Gastroesophageal sphincter (tissue), 3 donors: ENCODE measurements around the gene KANSL2.

Source experiments
- CTCF ChIP-seq, 4 experiments: fragments of 200-600 bp in 2 of 4; fragments of 450-650 bp in 2 of 4; sonication (generic) in 1 of 4; IDR thresholded peaks; one replicate each; pipeline ENCODE4 v1.5.1; 2017 to 2019; ENCODE audit warnings: antibody characterized with exemption in 4 of 4, mild to moderate bottlenecking in 2 of 4, moderate library complexity in 2 of 4
- POLR2A ChIP-seq, 2 donors: fragments of 450-650 bp; IDR thresholded peaks; one replicate each; pipeline ENCODE4 v1.6.1; 2017; ENCODE audit warnings: antibody characterized with exemption in 2 of 2, mild to moderate bottlenecking in 2 of 2, moderate library complexity in 1 of 2
- POLR2AphosphoS5 ChIP-seq: sonication (generic); formaldehyde crosslinking; IDR thresholded peaks from one replicate; pipeline ENCODE4 v1.6.1; 2017; ENCODE audit warnings: antibody characterized with exemption

- TF ChIP-seq POLR2A (IDR thresholded peaks at IDR 0.05) (no peak), CTCF (IDR thresholded peaks at IDR 0.05) (no peak), POLR2AphosphoS5 (no peak)
These were observed 51.7 kb downstream of the KANSL2 start for GRCh38 chr12:48630346-48630745.
